ENCODE measurements around the gene ADD1. TPM values are rescaled to one million over a fixed set of nuclear protein-coding genes. Genes with fewer than 3 reads are reported as not detected.

ADD1 gene
- total RNA-seq, 4 donors from 2014 or later = 155 to 269 (median 177) TPM

GRCh38 chr4:2848449-2848848, 4.8 kb downstream of the ADD1 start:
- TF ChIP-seq CTCF (IDR thresholded peaks at IDR 0.05) = no peak
- DNase-seq (ENCODE audit: low spot score) (no peak), ATAC-seq (ENCODE audit: low FRiP score) (peak; percentile 42)

- ATAC-seq (ENCODE audit: low FRiP score) (no peak), DNase-seq (ENCODE audit: low spot score) (no peak)
- no peak for TF ChIP-seq CTCF (IDR thresholded peaks at IDR 0.05)
Observed at GRCh38 chr4:2849267-2850152, 5.9 kb downstream of the ADD1 start.

- no peak for TF ChIP-seq CTCF (IDR thresholded peaks at IDR 0.05)
- DNase-seq (ENCODE audit: low spot score) (no peak), ATAC-seq (ENCODE audit: low FRiP score) (no peak)
Observed at GRCh38 chr4:2850966-2851798, 7.5 kb downstream of the ADD1 start.

GRCh38 chr4:2852481-2852921, 8.9 kb downstream of the ADD1 start:
- no peak for DNase-seq (ENCODE audit: low spot score)
- ATAC-seq (ENCODE audit: low FRiP score) = no peak

GRCh38 chr4:2855584-2855983, 11.9 kb downstream of the ADD1 start:
- ATAC-seq (ENCODE audit: low FRiP score) (no peak), DNase-seq (ENCODE audit: low spot score) (no peak)
- no peak for TF ChIP-seq CTCF (IDR thresholded peaks at IDR 0.05)

More at GRCh38 chr4:2852481-2852921, 8.9 kb downstream of the ADD1 start:
- TF ChIP-seq CTCF (IDR thresholded peaks at IDR 0.05) = no peak

- ATAC-seq (ENCODE audit: low FRiP score) = no peak
- no peak for TF ChIP-seq CTCF (IDR thresholded peaks at IDR 0.05)
Observed at GRCh38 chr4:2856266-2856665, 12.6 kb downstream of the ADD1 start.

More at GRCh38 chr4:2856266-2856665, 12.6 kb downstream of the ADD1 start:
- no peak for DNase-seq (ENCODE audit: low spot score)
